Progenitor cell of endocrine pancreas (in vitro differentiated cells): ENCODE results near the gene CTCFL. TPM values are rescaled to one million over a fixed set of nuclear protein-coding genes. Genes with fewer than 3 reads are reported as not detected.

Experiments
- DNase-seq: peaks from one replicate; pipeline ENCODE4 v3.0.0; 2021; ENCODE audit warnings: low spot score; ENCODE audit not compliant: unreplicated experiment
- H3K27ac Mint-ChIP-seq: 2 replicates; pipeline ENCODE4 v1.8.0; 2021; ENCODE audit warnings: mild to moderate bottlenecking, moderate library complexity, mixed read lengths
- H3K27me3 Mint-ChIP-seq: 2 replicates; pipeline ENCODE4 v1.8.0; 2021; ENCODE audit warnings: mixed read lengths
- H3K36me3 Mint-ChIP-seq: 2 replicates; pipeline ENCODE4 v1.8.0; 2022; ENCODE audit warnings: mixed read lengths; ENCODE audit not compliant: insufficient read depth
- H3K4me1 Mint-ChIP-seq: 2 replicates; pipeline ENCODE4 v1.8.0; 2021; ENCODE audit warnings: low read depth, mixed read lengths
- H3K4me3 Mint-ChIP-seq: 2 replicates; pipeline ENCODE4 v1.8.0; 2021; ENCODE audit warnings: low read depth, mild to moderate bottlenecking, moderate library complexity, mixed read lengths
- H3K9me3 Mint-ChIP-seq: 2 replicates; pipeline ENCODE4 v1.8.0; 2021; ENCODE audit warnings: low read depth, mixed read lengths
- total RNA-seq: library from RNA; stranded (reverse); gene quantifications from 2 replicates; pipeline ENCODE4 v1.2.1, GENCODE V29; 2021
- TF ChIP-seq, protein P1 (sequence below): fragments of 200-600 bp; sonication (generic); IDR thresholded peaks from one replicate; pipeline ENCODE4 v1.5.0; 2021; ENCODE audit warnings: antibody characterized with exemption, mild to moderate bottlenecking; ENCODE audit not compliant: unreplicated experiment

Gene CTCFL
- total RNA-seq, 1 donor from 2014 or later, result not detected

DNA sequence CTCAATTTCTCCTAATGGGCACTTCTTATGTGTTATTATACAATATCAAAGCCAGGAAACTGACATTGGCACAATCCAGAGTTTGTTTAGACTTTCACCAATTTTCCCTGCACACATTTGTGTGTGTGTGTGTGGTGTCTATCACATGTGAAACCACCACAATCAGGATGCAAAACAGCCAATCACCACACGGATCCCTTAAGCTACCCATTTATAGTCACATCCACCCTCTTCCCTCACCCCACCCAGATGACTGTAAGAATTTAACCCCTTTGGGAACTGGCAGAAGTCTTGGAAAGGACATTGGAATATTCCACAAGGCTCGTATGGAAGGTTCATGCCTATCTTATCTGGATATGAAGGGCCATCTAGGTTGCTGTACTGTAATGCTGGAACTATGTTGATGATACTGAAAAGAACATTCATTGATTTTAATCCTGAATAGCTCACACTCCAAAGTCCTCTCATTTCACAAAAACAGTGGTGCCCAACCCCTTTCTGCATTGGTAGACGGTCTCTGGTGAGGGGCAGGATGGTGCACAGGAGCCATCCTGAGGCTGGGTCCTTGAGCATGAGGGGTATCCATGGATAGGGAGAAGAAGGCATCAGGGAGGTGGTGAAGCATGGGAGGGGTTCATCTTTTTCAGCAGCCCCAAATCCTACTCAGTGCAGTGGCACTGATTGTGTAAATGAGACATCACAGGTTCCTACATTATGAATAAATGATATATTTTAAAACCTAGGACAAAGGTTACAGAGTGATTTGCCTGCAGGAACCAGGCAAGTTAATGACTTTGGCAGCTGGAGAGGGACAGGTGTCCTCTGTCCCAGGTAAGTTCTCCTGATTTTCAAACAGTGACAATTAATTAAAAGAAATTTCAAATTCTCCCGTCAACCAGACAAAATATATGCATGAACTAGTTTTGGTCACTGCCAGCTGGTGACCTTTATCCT lies 12.1 kb upstream of the CTCFL start:
- Mint-ChIP-seq H3K27ac (no peak overlapping the region), H3K4me3 (no peak overlapping the region), H3K36me3 (no peaks in the 10 kb centered on the region), H3K4me1 (no peaks in the 10 kb centered on the region), H3K9me3 (peaks cover 22% of the 10 kb centered on the region), H3K27me3 (peaks cover 48% of the 10 kb centered on the region)
- TF ChIP-seq, protein P1, sequence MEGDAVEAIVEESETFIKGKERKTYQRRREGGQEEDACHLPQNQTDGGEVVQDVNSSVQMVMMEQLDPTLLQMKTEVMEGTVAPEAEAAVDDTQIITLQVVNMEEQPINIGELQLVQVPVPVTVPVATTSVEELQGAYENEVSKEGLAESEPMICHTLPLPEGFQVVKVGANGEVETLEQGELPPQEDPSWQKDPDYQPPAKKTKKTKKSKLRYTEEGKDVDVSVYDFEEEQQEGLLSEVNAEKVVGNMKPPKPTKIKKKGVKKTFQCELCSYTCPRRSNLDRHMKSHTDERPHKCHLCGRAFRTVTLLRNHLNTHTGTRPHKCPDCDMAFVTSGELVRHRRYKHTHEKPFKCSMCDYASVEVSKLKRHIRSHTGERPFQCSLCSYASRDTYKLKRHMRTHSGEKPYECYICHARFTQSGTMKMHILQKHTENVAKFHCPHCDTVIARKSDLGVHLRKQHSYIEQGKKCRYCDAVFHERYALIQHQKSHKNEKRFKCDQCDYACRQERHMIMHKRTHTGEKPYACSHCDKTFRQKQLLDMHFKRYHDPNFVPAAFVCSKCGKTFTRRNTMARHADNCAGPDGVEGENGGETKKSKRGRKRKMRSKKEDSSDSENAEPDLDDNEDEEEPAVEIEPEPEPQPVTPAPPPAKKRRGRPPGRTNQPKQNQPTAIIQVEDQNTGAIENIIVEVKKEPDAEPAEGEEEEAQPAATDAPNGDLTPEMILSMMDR, result no peak
- DNase-seq, result no peak

DNA sequence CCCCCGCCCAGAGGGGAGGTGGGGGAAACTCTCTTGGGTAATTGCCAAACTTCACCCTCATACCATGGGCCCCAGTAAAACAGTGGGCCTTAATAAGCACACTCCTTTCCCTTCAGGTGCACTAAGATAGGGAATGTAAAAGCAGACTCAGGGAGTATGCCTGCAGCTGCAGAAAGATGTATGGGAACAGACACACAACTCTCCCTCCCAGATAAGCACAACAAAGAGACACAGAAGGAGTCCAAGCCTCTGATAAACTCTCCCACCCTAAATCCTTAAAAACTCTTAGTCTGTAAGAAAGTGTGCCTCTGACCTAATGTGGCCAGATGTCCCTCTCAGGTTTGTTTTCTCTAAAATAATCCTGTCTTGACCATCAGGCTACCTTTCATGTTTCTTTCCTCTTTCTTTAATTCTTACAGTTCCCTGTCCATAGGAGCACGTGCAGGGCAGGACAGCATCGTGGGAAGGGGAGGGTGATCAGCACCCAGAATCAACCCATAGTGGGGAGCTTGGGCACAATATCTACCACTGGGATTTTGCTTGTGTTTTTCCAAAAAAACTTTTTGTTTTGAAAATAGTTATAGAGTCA lies 11.3 kb upstream of the CTCFL start:
- no peaks in the 10 kb centered on the region for H3K36me3 Mint-ChIP-seq
- H3K27me3 Mint-ChIP-seq, result peaks cover 47% of the 10 kb centered on the region
- TF ChIP-seq, protein P1, result no peak
- H3K4me3 Mint-ChIP-seq, result no peak overlapping the region
- no peak for DNase-seq
- H3K4me1 Mint-ChIP-seq, result no peaks in the 10 kb centered on the region
- peaks cover 22% of the 10 kb centered on the region for H3K9me3 Mint-ChIP-seq
- H3K27ac Mint-ChIP-seq, result no peak overlapping the region

DNA sequence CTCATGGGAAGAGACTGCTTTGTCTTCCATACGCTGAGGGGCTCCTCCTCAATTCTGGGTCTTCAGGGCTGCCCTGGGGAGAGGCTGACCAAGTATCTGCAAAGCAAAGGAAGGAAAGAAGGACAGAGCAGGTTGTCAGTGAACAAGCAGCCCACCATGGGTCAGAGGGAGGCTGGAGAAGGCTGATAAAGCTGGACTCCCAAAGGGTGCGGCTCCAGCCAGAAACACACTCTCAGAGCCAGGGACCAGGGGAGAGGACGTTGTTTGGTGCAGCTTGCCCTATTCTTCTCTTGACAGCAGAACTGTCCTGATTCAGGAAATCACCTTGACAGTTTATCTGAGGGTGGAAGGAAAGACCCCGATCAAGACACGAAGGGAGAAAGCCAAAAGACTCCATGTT lies 10.4 kb upstream of the CTCFL start:
- Mint-ChIP-seq H3K36me3 (no peaks in the 10 kb centered on the region), H3K4me1 (no peaks in the 10 kb centered on the region), H3K27me3 (peaks cover 43% of the 10 kb centered on the region), H3K9me3 (peaks cover 22% of the 10 kb centered on the region), H3K4me3 (no peak overlapping the region), H3K27ac (no peak overlapping the region)
- no peak for DNase-seq
- TF ChIP-seq, protein P1, result no peak

DNA sequence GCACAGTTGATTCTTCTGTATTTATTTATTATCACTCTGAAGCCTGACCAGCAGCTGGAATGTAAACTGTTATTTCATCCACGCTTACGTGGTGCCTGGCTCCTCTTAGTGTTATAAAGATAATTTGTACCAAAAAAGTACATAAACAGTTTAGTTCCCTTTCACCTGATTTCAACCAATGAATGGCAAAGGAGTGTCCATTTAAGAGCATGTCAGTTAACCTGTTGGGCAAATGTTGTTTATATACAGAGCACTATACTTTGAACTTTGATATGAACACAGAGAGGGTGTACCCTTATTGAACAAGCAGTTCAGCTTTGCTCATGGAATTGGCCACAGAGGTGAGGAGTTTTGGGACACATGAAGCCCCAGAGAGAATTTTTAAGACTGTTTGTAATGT lies 7.2 kb upstream of the CTCFL start:
- Mint-ChIP-seq H3K4me3 (no peak overlapping the region), H3K27me3 (peaks cover 46% of the 10 kb centered on the region)
- TF ChIP-seq, protein P1, result no peak

DNA sequence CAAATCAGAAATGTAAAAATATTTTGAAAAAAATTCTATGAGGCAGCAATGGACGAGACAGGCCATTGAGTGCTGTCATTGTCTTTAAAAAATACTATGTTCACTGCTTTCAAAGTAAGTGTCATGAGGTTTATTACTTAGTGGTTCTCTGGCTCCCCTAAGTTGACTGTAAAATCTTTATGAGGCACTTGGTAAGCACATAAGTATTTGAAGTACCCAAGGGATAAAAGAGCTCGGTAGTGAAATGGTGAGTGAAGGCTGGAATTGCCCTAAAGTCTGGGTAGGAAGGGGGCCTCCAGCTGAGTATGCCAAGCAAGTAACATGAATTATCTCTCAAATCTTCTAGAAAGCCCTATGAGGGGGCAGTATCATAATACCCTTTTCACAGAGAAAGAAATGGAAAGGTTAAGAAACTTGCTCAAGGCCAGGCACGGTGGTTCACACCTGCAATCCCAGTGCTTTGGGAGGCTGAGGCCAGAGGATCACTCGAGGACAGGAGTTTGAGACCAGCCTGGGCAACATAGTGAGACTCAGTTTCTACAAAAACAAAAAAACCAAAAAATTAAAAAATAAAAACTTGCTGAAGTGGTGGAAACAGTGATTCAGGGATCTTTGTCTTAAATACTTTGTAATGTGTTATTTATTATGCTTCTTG lies 5.5 kb upstream of the CTCFL start:
- H3K27ac Mint-ChIP-seq, result no peak overlapping the region
- DNase-seq, result no peak
- TF ChIP-seq, protein P1, result no peak
- peaks cover 6% of the 10 kb centered on the region for H3K4me1 Mint-ChIP-seq
- H3K4me3 Mint-ChIP-seq, result no peak overlapping the region
- H3K9me3 Mint-ChIP-seq, result peaks cover 7% of the 10 kb centered on the region
- H3K27me3 Mint-ChIP-seq, result peaks cover 40% of the 10 kb centered on the region
- no peaks in the 10 kb centered on the region for H3K36me3 Mint-ChIP-seq

More for the DNA sequence above, 7.2 kb upstream of the CTCFL start:
- Mint-ChIP-seq H3K9me3 (peaks cover 14% of the 10 kb centered on the region), H3K4me1 (peaks cover 3% of the 10 kb centered on the region), H3K27ac (no peak overlapping the region), H3K36me3 (no peaks in the 10 kb centered on the region)
- no peak for DNase-seq
